GM18907 (cell line): ENCODE measurements around the gene GLRA2.
"Not testable (repeated sequence)": the region's sequence is repeated elsewhere in the genome, so short reads cannot be mapped to it uniquely, and the experiment has no call there.

Experiments
- ATAC-seq: cut with Tn5 transposase; IDR thresholded peaks from one replicate; pipeline ENCODE4 v1.9.1; 2021; ENCODE audit warnings: mild to moderate bottlenecking, moderate library complexity; ENCODE audit not compliant: unreplicated experiment

Gene GLRA2

GRCh38 chrX:14590693-14591424 is 61.5 kb downstream of the GLRA2 start:
- no peak for ATAC-seq

DNA sequence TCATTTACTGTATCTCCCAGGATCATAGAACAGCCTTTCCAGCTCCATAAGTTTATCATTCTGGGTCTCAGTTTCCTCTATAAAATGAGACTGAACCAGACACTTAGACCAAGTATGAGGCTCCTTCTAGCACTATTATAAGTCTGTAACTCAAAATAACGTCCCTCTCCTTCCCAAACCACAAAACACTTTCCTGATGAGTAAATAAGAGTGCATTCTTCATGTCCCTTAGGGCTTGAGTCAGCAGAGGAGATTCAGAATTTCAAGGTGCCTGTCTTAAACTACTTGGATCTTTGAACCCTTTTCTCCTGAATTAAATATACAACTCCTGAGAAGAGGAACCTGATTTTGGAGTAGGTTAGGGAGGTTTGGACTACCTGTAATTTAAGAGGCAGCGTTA is 62.6 kb downstream of the GLRA2 start:
- ATAC-seq: no peak

DNA sequence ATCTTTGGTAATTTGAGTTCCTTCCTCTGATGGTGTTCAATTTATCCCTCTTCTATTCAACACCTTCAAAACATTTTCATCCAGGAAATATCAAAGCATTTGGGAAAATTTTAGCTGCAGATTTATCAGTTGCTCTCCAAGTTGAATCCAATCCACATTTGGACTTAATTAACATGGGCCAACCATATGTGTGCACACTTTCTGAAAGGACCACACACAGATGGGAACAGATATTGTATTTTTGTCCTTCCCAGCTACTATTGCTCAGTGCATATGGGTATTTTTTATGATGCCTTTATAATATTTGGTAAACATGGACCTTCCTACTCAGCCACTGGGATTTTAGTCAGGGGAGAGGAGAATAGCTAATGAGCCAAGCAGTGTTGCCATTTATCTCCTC is 65.2 kb downstream of the GLRA2 start:
- ATAC-seq: no peak

GRCh38 chrX:14598330-14598729 is 69.0 kb downstream of the GLRA2 start:
- ATAC-seq: no peak

DNA sequence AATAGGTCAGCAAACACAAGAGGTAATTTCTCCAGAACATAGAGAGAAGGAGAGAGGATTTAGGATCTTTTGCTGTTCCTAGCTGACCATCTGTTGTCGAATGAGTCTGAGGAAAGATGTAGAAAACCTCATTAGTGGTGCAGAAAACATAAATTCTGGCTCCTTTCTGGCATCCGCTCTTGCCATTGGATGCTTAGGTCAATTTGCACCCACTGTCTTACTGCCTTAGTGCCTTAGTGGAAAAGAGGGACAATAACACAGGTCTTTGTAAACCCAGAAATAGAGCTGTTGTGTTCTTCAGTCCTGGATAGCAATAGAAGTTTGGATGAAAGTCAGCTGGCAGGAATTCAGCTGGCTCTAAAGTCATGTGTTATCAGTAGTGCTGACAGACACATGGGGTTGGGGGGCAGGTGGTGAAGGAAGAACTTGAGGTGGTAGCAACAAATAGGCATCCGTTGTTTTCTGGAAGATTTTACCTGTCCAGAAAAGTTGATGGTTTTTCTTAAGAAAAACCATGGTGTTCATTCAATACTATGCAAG is 78.2 kb downstream of the GLRA2 start:
- ATAC-seq: no peak

GRCh38 chrX:14612450-14612849 is 83.1 kb downstream of the GLRA2 start:
- ATAC-seq: not testable (repeated sequence)

DNA sequence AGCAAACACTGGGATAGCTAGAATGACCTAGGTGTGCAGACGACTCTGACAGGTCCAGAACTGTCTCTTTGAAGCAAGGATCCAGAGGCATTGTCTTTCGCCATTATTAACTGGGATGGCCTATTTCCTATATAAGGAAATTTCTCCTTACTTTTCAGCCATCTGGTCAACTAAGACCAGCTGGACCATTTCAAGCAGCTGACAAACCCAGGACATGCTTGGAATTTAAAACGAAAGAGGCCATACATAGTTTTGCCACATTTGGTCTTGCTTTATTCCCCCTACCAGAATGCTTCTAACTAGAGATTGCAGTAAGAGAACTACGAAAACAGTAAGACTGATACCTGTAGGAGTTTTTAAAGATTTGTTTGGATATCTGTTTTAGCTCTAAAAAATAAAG is 87.0 kb downstream of the GLRA2 start:
- ATAC-seq: no peak

GRCh38 chrX:14616836-14617235 is 87.5 kb downstream of the GLRA2 start:
- no peak for ATAC-seq

- ATAC-seq: no peak
These were observed 89.0 kb downstream of the GLRA2 start for GRCh38 chrX:14618177-14618965.

DNA sequence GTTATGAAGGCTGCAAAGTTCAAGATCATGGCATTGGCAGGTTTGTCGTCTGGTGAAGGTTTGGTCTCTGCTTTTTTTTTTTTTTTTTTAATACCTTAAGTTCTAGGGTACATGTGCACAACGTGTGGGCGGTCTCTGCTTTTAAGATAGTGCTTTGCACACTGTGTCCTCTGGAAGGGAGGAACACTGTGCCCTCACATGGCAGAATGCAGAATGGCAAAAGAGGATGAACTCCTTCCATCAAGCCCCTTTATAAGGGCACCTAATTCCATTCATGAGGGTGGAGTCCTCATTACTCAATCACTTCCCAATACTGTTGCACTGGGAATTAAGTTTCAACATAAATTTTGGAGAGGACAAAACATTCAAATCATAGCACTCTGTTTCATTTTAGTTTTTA is 101.4 kb downstream of the GLRA2 start:
- ATAC-seq: no peak

DNA sequence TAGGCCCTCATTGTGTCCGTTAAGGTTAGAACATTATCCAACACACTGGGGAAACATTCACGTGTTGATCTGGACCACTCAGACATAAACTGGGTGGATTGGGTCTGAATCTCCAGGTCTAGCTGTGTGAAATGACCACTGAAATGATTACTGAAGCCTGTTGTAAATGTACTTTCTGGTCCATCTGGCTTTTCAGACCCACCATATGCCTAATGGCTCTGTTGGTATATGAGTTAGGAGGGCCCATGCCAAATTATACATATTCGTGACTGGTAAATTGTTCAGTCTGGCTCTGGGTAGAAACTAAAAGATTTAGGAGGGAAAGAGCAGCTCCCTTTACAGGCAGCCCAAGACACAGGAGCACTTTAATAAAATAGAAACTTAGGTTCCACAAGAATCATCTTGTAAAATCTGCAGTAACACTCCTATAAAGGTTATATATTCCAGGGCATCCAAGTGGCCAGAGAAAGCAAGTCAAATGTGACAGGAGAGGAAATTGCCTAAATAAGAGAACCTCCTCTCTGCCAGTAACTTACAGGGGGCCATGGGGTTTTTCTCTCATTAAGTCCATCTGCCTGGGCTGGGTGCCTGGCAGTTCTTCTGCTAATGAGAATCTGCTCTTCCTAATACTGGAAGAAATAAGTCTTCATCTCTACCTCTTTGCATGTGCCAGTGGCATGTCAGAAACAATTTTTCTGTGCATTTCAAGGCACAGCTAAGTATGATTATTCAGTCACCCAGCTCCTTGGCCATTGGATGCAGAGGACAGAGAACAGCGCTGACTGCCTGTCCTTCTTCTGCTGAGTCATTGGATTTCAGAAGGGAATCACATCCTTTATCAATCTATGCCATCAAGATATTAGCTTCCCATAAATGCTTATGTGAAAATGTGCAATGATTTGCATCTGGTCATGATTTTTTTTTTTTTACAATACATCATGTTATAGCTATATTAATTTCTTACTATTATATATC is 112.6 kb downstream of the GLRA2 start:
- no peak for ATAC-seq

- no peak for ATAC-seq
These were observed 131.6 kb downstream of the GLRA2 start for GRCh38 chrX:14660970-14661369.

GRCh38 chrX:14670819-14671218 is 141.5 kb downstream of the GLRA2 start:
- ATAC-seq: peak; percentile 66

DNA sequence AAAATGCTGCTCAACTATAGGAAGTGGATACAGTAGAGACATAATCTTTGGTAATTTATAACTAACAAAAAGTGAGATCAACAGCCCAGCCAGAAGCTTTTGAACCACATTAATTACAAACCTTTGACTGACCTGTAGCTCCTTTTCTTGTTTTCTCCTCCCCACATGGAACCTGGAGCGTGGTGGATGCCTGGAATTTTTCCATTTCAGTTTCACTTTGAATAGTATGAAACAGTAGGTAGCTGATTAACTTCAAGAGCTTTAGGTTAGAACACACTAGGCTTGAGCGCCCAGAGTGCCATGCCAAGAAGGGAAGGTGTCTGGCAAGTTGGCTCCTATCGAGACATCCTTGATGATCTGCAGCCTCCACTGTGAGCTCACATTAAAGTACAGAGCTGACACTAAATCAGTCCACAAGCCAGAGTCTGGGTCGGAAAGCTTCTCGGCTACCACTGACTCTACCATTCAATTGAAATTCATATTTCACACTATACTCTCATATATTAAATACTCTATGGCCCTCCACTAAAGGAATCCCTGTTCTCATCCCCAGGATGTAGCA is 143.4 kb downstream of the GLRA2 start:
- no peak for ATAC-seq

DNA sequence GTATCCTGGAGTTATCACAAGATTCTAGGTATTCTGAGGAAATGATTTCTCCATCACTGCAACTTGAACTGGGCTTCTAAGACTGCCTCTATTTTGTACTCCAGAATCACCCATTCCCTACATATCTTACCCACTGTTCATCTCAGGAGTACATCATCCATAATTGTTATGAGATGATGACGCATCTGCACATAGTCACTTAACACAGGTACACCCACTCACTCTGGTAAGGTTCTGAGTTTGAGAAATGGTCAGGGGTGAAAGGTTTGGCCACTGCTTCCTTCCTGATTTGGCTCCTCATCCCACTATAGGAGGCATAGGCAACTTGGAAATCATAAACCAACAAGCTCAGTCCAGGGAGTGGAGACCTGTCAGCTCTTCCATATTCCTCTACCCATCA is 143.9 kb downstream of the GLRA2 start:
- no peak for ATAC-seq

- ATAC-seq: peak; percentile 96
These were observed 144.4 kb downstream of the GLRA2 start for GRCh38 chrX:14673764-14674163.

DNA sequence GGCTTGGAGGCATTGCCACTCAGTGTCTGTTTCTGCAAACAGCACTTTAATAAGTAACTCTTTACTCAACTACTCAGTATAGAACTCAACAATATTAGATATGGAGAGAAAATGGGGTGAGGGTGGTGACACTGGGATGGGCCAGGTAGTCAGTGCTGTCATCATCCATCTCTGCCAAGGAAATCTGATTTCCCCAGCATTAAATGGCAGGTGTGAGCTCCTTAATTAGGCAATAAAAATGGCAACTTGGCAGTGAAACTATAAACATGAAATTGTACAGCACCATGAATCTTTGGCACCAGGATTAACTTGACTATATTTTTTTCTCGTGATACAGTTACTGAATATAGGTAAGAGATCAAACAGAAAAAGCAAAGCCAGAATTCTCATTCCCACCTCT is 146.2 kb downstream of the GLRA2 start:
- no peak for ATAC-seq

DNA sequence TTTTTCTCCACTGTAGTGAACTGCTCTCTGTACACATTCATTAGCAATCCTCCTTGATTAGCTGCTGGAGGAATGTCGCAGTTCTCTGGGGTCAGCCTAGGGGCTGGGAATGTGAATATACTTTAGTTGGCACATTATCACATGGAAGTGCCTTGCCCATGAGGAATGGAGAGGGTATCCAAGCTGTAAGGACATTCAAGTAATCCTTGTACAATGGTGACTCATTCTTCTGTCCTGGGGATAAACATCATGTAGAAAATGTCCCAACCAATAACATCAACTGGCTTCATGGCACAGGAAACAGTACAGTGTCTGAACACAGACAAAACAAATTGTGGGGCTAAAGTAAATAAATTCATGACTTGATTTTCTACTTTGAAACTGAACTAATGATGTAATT is 147.1 kb downstream of the GLRA2 start:
- ATAC-seq: no peak

DNA sequence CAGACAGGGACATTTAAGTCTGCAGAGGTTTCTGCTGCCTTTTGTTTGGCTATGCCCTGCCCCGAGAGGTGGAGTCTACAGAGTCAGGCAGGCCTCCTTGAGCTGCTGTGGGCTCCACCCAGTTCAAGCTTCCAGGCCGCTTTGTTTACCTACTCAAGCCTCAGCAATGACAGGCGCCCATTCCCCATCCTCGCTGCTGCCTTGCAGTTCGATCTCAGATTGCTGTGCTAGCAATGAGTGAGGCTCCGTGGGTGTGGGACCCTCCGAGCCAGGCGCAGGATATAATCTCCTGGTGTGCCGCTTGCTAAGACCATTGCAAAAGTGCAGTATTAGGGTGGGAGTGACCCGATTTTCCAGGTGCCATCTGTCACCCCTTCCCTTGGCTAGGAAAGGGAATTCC is 159.0 kb downstream of the GLRA2 start:
- not testable (repeated sequence) for ATAC-seq

DNA sequence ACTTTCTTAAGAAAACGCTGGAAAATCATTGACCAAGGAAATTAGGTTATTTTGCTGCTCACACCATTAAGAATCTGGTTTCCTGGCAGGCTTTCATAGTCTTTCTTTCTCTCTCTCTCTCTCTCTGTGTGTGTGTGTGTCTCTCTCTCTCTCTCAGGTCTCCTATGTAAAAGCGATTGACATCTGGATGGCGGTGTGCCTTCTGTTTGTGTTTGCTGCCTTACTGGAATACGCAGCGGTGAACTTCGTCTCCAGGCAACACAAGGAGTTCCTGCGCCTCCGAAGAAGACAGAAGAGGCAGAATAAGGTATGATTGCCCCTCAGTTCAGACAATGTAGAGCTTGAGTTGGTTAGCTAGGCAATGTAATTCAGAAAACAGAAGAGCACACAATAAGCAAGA is 161.2 kb downstream of the GLRA2 start:
- ATAC-seq: no peak

DNA sequence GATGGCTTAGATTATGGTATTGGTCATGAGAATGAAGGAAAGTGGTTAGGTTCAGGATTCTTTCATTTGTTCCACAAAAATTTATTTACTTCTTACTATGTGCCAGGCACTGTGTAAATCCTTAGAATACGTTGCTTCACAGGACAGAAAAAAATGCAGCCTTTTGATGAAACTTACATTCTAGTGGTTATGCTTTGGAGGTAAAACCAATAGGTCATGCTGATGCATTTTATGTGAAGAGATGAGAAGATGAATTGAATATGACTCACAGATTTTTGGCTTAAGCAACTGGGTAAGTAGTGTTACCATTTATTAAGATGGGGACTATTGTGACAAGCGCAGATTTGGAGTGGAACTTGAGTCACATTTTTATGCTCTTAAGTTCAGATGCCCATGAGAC is 165.3 kb downstream of the GLRA2 start:
- ATAC-seq: no peak
